Measurements from ENCODE around the gene MYH15. TPM values are rescaled to one million over a fixed set of nuclear protein-coding genes. Genes with fewer than 3 reads are reported as not detected.

The MYH15 gene
- total and polyA plus RNA-seq, 8 donors, result 0.05 to 0.37 (median 0.11) TPM; not detected in 4

- WGBS, 5 donors, result 48 to 59% (median 56%) methylated on average over 4 of the region's 4 CpGs
- TF ChIP-seq POLR2A (IDR thresholded peaks at IDR 0.05), result no peak
- no peak for TF ChIP-seq CTCF (IDR thresholded peaks at IDR 0.05)
- no peak for TF ChIP-seq POLR2AphosphoS5 (IDR thresholded peaks at IDR 0.05)
- no peak for TF ChIP-seq EP300 (IDR thresholded peaks at IDR 0.05)
- H3K27ac ChIP-seq, result no peak overlapping the region
- H3K36me3 ChIP-seq, result no peaks in the 10 kb centered on the region
- intact Hi-C loops (cut with DNase I; ENCODE audit: low total_unique reads), result no loop called here
- H3K27me3 ChIP-seq, result no peaks in the 10 kb centered on the region
- no peaks in the 10 kb centered on the region for H3K9me3 ChIP-seq
- no peak overlapping the region for H3K4me3 ChIP-seq
- DNase-seq, result no peak
- no peaks in the 10 kb centered on the region for H3K4me1 ChIP-seq
Measured at GRCh38 chr3:108468577-108468976, 41.8 kb downstream of the MYH15 start.

- intact Hi-C loops (cut with DNase I; ENCODE audit: low total_unique reads), result no loop called here
- no peak for DNase-seq
- no peaks in the 10 kb centered on the region for H3K9me3 ChIP-seq
- H3K27ac ChIP-seq, result no peak overlapping the region
- H3K27me3 ChIP-seq, result no peaks in the 10 kb centered on the region
- no peak overlapping the region for H3K4me3 ChIP-seq
- H3K36me3 ChIP-seq, result no peaks in the 10 kb centered on the region
- no peaks in the 10 kb centered on the region for H3K4me1 ChIP-seq
- 76 to 95% (median 91%) methylated on average over 2 of the region's 2 CpGs for WGBS, 5 donors
- TF ChIP-seq CTCF (IDR thresholded peaks at IDR 0.05) (no peak), POLR2AphosphoS5 (IDR thresholded peaks at IDR 0.05) (no peak), EP300 (IDR thresholded peaks at IDR 0.05) (no peak), POLR2A (IDR thresholded peaks at IDR 0.05) (no peak)
Measured at GRCh38 chr3:108462899-108463298, 47.5 kb downstream of the MYH15 start.

- intact Hi-C loops (cut with DNase I; ENCODE audit: low total_unique reads), result no loop called here
- H3K9me3 ChIP-seq, result no peaks in the 10 kb centered on the region
- no peaks in the 10 kb centered on the region for H3K27me3 ChIP-seq
- no peak overlapping the region for H3K4me3 ChIP-seq
- no peaks in the 10 kb centered on the region for H3K4me1 ChIP-seq
- TF ChIP-seq CTCF (IDR thresholded peaks at IDR 0.05) (no peak), POLR2AphosphoS5 (IDR thresholded peaks at IDR 0.05) (no peak), POLR2A (IDR thresholded peaks at IDR 0.05) (no peak), EP300 (IDR thresholded peaks at IDR 0.05) (no peak)
- no peaks in the 10 kb centered on the region for H3K36me3 ChIP-seq
- no peak overlapping the region for H3K27ac ChIP-seq
- peak in 1 of 2 donors; percentile 54 for DNase-seq
- 24 to 40% (median 30%) methylated on average over 5 of the region's 5 CpGs for WGBS, 5 donors
Measured at GRCh38 chr3:108461661-108462111, 48.7 kb downstream of the MYH15 start.

- TF ChIP-seq EP300 (IDR thresholded peaks at IDR 0.05), result no peak
- TF ChIP-seq CTCF (IDR thresholded peaks at IDR 0.05), result no peak
- no peak for TF ChIP-seq POLR2AphosphoS5 (IDR thresholded peaks at IDR 0.05)
- TF ChIP-seq POLR2A (IDR thresholded peaks at IDR 0.05), result no peak
- Histone ChIP-seq H3K4me3 (no peak overlapping the region), H3K9me3 (no peaks in the 10 kb centered on the region), H3K36me3 (no peaks in the 10 kb centered on the region), H3K27me3 (no peaks in the 10 kb centered on the region), H3K4me1 (no peaks in the 10 kb centered on the region), H3K27ac (no peak overlapping the region)
- no peak for DNase-seq
- intact Hi-C loops (cut with DNase I; ENCODE audit: low total_unique reads), result no loop called here
Measured at GRCh38 chr3:108459225-108459624, 51.2 kb downstream of the MYH15 start.
